Measurements from ENCODE around the gene MYO3A. TPM values are rescaled to one million over a fixed set of nuclear protein-coding genes. Genes with fewer than 3 reads are reported as not detected.
"Not testable (repeated sequence)": the region's sequence is repeated elsewhere in the genome, so short reads cannot be mapped to it uniquely, and the experiment has no call there.

Gene MYO3A
- total RNA-seq, 2 donors from 2014 or later, result under 0.01 to 0.49 TPM

DNA sequence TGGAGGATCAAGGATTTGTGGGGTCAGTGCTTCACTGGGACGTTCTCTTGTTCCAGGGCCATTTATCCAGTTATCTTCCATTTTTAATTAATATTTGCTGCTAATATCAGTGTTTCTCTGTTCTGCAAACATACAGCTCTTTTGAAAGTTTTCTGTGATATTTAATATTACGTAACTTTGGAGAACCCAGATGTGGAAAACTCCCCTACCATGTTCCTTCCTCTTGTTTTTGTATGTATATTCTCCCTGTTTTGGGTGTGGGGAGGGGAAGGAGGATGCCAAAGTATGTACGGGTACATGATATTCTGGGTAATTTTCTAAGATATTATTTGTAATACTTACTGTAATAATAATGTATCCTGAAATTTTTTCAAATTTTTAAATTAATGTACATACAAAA lies 55.9 kb downstream of the MYO3A start:
- no peak for TF ChIP-seq CTCF (IDR thresholded peaks at IDR 0.05)
- Histone ChIP-seq H3K36me3 (no peaks in the 10 kb centered on the region), H3K27ac (no peak overlapping the region), H3K9me3 (no peaks in the 10 kb centered on the region), H3K4me1 (ENCODE audit: control insufficient read depth in 1 of 2, low read depth in 2 of 2) (peaks cover 0 to 11% of the 10 kb centered on the region in 2 donors), H3K4me3 (no peak overlapping the region), H3K27me3 (replicated peaks; ENCODE audit: insufficient read depth) (no peaks in the 10 kb centered on the region)
- no peak for ATAC-seq (ENCODE audit: insufficient number of reproducible peaks, low FRiP score, low read depth)
- no peak for DNase-seq (ENCODE audit: low spot score)

DNA sequence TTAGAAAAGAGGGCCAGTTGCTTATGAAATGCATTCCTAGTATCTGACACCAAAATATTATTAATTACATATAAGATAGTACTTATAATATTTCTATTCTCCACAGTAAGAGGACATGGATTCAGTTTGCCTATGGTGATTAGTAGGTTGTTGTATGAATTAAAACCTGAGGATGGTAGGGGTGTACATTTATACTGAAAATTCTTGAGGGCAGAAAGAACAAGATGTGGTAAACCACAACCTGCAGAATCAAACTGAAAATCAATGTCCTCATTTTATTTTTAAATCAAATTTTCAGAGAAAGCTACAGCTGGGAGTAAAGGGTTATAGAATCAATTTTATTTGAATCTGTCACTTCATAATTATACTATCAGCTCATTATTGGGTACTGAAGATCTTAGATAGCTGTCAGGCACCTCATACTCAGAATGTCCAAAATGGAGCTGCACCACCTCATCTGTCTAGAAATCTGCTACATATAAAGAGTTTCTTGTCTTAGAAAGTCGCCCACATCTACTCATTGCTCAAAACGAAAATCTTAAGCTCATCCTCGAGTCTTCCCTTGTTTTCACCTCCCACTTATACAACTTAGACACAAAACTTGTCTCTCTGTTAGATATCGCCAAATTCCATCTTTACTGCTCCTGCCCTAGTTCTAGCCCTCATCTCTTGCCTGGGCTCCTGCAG lies 65.4 kb downstream of the MYO3A start:
- Histone ChIP-seq H3K4me3 (no peak overlapping the region), H3K4me1 (ENCODE audit: control insufficient read depth in 1 of 2, low read depth in 2 of 2) (no peaks in the 10 kb centered on the region), H3K9me3 (no peaks in the 10 kb centered on the region), H3K36me3 (no peaks in the 10 kb centered on the region), H3K27me3 (replicated peaks; ENCODE audit: insufficient read depth) (no peaks in the 10 kb centered on the region), H3K27ac (no peak overlapping the region)
- no peak for TF ChIP-seq CTCF (IDR thresholded peaks at IDR 0.05)
- ATAC-seq (ENCODE audit: insufficient number of reproducible peaks, low FRiP score, low read depth), result no peak
- no peak for DNase-seq (ENCODE audit: low spot score)

GRCh38 chr10:26000971-26001370 lies 66.9 kb downstream of the MYO3A start:
- H3K36me3 ChIP-seq, result no peaks in the 10 kb centered on the region
- ATAC-seq (ENCODE audit: insufficient number of reproducible peaks, low FRiP score, low read depth) (no peak), DNase-seq (ENCODE audit: low spot score) (no peak)
- no peaks in the 10 kb centered on the region for H3K27me3 ChIP-seq (replicated peaks; ENCODE audit: insufficient read depth)
- no peak overlapping the region for H3K4me3 ChIP-seq
- no peaks in the 10 kb centered on the region for H3K9me3 ChIP-seq
- TF ChIP-seq CTCF (IDR thresholded peaks at IDR 0.05), result no peak
- no peaks in the 10 kb centered on the region for H3K4me1 ChIP-seq (ENCODE audit: control insufficient read depth in 1 of 2, low read depth in 2 of 2)
- no peak overlapping the region for H3K27ac ChIP-seq

DNA sequence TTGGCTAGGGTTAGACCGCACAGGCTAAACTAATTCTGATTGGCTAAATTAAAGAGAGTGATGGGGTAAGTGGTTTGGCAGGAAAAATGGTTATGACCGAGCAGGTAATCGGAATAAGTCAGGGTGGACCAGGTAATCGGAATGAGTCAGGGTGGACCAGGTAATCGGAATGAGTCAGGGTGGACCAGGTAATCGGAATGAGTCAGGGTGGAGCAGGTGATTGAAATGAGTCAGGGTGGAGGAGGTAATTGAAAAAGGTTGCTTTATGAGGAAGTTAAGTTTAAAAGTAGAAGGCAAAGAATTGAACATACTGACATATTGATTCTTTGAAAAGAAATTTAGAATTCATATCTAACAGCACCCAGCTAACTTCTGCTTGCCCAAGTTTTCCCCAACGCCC lies 68.4 kb downstream of the MYO3A start:
- not testable (repeated sequence) for ATAC-seq (ENCODE audit: insufficient number of reproducible peaks, low FRiP score, low read depth); H3K36me3 ChIP-seq; H3K27me3 ChIP-seq (replicated peaks; ENCODE audit: insufficient read depth); H3K4me3 ChIP-seq; DNase-seq (ENCODE audit: low spot score); H3K27ac ChIP-seq; H3K4me1 ChIP-seq (ENCODE audit: control insufficient read depth in 1 of 2, low read depth in 2 of 2); H3K9me3 ChIP-seq

DNA sequence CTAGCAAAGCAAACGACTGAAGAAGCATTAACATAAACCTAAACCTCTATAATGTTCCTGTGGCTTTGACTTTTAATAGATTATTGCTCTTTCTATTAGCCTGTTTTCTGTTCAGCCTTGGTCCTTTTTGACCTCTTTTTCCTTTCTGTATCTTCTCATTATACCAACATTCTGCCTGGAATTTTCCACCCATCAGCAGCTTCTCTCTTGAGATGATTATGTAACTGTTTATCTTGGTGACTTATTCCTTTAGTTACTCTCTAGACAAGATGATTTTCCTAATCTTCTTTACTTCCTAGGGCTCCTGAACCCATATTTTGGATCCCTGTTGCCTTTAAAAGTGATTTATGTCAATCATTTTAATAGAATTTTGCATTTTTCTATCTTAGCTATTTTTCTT lies 81.1 kb downstream of the MYO3A start:
- Histone ChIP-seq H3K36me3 (no peaks in the 10 kb centered on the region), H3K9me3 (no peaks in the 10 kb centered on the region), H3K4me1 (ENCODE audit: control insufficient read depth in 1 of 2, low read depth in 2 of 2) (peaks cover 0 to 4% of the 10 kb centered on the region in 2 donors), H3K27ac (peak overlapping the region in 1 of 2 donors; percentile 27), H3K27me3 (replicated peaks; ENCODE audit: insufficient read depth) (no peaks in the 10 kb centered on the region), H3K4me3 (no peak overlapping the region)
- no peak for ATAC-seq (ENCODE audit: insufficient number of reproducible peaks, low FRiP score, low read depth)
- no peak for DNase-seq (ENCODE audit: low spot score)
- no peak for TF ChIP-seq CTCF (IDR thresholded peaks at IDR 0.05)

DNA sequence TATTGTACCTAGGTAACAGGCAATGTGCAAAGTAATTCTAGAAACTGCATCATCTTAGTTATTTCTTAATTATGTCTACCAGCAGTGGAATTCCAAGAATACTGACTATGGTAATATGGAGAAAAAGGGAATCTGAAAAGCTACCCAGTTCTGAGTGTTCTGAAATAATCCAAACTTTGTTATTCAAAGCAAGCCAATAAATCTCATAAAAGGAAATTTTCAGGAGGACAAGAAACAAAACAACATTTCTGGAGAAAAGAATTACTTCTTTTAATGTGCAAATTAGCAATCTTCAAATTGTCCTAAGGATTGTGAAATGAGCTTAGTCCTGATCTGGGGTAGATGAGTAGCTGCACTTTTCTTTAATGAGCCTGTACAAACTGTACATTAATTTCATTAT lies 88.8 kb downstream of the MYO3A start:
- Histone ChIP-seq H3K9me3 (no peaks in the 10 kb centered on the region), H3K27me3 (replicated peaks; ENCODE audit: insufficient read depth) (no peaks in the 10 kb centered on the region), H3K27ac (no peak overlapping the region), H3K4me1 (ENCODE audit: control insufficient read depth in 1 of 2, low read depth in 2 of 2) (no peaks in the 10 kb centered on the region), H3K4me3 (no peak overlapping the region), H3K36me3 (no peaks in the 10 kb centered on the region)
- no peak for ATAC-seq (ENCODE audit: insufficient number of reproducible peaks, low FRiP score, low read depth)
- TF ChIP-seq CTCF (IDR thresholded peaks at IDR 0.05), result no peak
- no peak for DNase-seq (ENCODE audit: low spot score)

Measured in thoracic aorta (tissue), 2 donors.